Activated CD4-positive, alpha-beta T cell treated with anti-CD3 and anti-CD28 coated beads, Interleukin-2, amount 10 ng/mL, durations not matched to agents 7 days and 5 days (primary cell): ENCODE measurements around the gene HSD17B12. TPM values are rescaled to one million over a fixed set of nuclear protein-coding genes. Genes with fewer than 3 reads are reported as not detected.
A peak's percentile ranks its signal among the peaks of the same experiment; 100 is the strongest.
"Not testable (repeated sequence)": the region's sequence is repeated elsewhere in the genome, so short reads cannot be mapped to it uniquely, and the experiment has no call there.

Source experiments
- CTCF ChIA-PET: fragments of 350-600 bp; sonication (Branson Sonifier 250); formaldehyde crosslinking; loops from one replicate; lab custom pipeline; 2021; ENCODE audit warnings: antibody characterized with exemption; lab: Charles Lee
- POLR2A ChIA-PET: fragments of 350-600 bp; sonication (Branson Sonifier 250); formaldehyde crosslinking; loops from one replicate; lab custom pipeline; 2021; ENCODE audit warnings: antibody characterized with exemption; lab: Charles Lee
- DNase-seq: peaks from one replicate; pipeline ENCODE4 v3.0.0-alpha.2; 2020
- H3K27ac Mint-ChIP-seq: one replicate; pipeline ENCODE4 v1.8.0; 2021; ENCODE audit warnings: mild to moderate bottlenecking, moderate library complexity, mixed read lengths
- H3K27me3 Mint-ChIP-seq: one replicate; pipeline ENCODE4 v1.8.0; 2021; ENCODE audit warnings: mixed read lengths
- H3K36me3 Mint-ChIP-seq: one replicate; pipeline ENCODE4 v1.8.0; 2021; ENCODE audit warnings: low read depth, mixed read lengths
- H3K4me1 Mint-ChIP-seq: one replicate; pipeline ENCODE4 v1.8.0; 2021; ENCODE audit warnings: mixed read lengths
- H3K4me3 Mint-ChIP-seq: one replicate; pipeline ENCODE4 v1.8.0; 2021; ENCODE audit warnings: mild to moderate bottlenecking, moderate library complexity, mixed read lengths
- H3K9me3 Mint-ChIP-seq: one replicate; pipeline ENCODE4 v1.8.0; 2021; ENCODE audit warnings: mixed read lengths
- total RNA-seq, 2 experiments: library from RNA; stranded (reverse); gene quantifications; one replicate each; pipeline ENCODE4 v1.2.3, GENCODE V29; 2021

Gene HSD17B12
- total RNA-seq, 2 experiments from 2014 or later = 39.9 to 53.9 TPM

- DNase-seq, H3K4me1 Mint-ChIP-seq, H3K9me3 Mint-ChIP-seq, POLR2A ChIA-PET, H3K27ac Mint-ChIP-seq, H3K36me3 Mint-ChIP-seq, H3K4me3 Mint-ChIP-seq: not testable (repeated sequence)
- CTCF ChIA-PET = interaction anchor here (0.7 kb wide), 1 partner anchor 486 kb away, joined by 3 read pairs; no protein-coding TSS in a partner anchor
- peaks cover 15% of the 10 kb centered on the region for H3K27me3 Mint-ChIP-seq
Measured at GRCh38 chr11:43663018-43663417, 17.5 kb upstream of the HSD17B12 start.

- Mint-ChIP-seq H3K4me1 (no peaks in the 10 kb centered on the region), H3K27ac (no peak overlapping the region), H3K4me3 (no peak overlapping the region), H3K9me3 (no peaks in the 10 kb centered on the region), H3K36me3 (no peaks in the 10 kb centered on the region), H3K27me3 (peaks cover 13% of the 10 kb centered on the region)
- DNase-seq = no peak
- POLR2A ChIA-PET = no interaction called here
- CTCF ChIA-PET = no interaction called here
Measured at GRCh38 chr11:43664295-43664694, 16.2 kb upstream of the HSD17B12 start.

GRCh38 chr11:43671284-43671683, 9.3 kb upstream of the HSD17B12 start:
- DNase-seq, H3K4me3 Mint-ChIP-seq, H3K4me1 Mint-ChIP-seq, H3K27ac Mint-ChIP-seq, POLR2A ChIA-PET, H3K9me3 Mint-ChIP-seq, H3K36me3 Mint-ChIP-seq: not testable (repeated sequence)
- H3K27me3 Mint-ChIP-seq = peaks cover 16% of the 10 kb centered on the region
- CTCF ChIA-PET = interaction anchor here (1.9 kb wide), 1 partner anchor 9 kb away, joined by 5 read pairs; the partner anchor contains the start of gene HSD17B12

GRCh38 chr11:43674560-43674959, 6.0 kb upstream of the HSD17B12 start:
- Mint-ChIP-seq H3K4me1 (peaks cover 9% of the 10 kb centered on the region), H3K9me3 (peaks cover 6% of the 10 kb centered on the region), H3K27me3 (peaks cover 23% of the 10 kb centered on the region), H3K4me3 (no peak overlapping the region), H3K27ac (no peak overlapping the region), H3K36me3 (peaks cover under 1% of the 10 kb centered on the region)
- DNase-seq = no peak
- CTCF ChIA-PET = no interaction called here
- POLR2A ChIA-PET = no interaction called here

GRCh38 chr11:43676933-43677332, 3.6 kb upstream of the HSD17B12 start:
- no peak for DNase-seq
- ChIA-PET POLR2A (no interaction called here), CTCF (no interaction called here)
- Mint-ChIP-seq H3K27me3 (peaks cover 20% of the 10 kb centered on the region), H3K36me3 (peaks cover 8% of the 10 kb centered on the region), H3K4me3 (no peak overlapping the region), H3K4me1 (peaks cover 22% of the 10 kb centered on the region), H3K27ac (no peak overlapping the region), H3K9me3 (peaks cover 6% of the 10 kb centered on the region)

GRCh38 chr11:43681401-43681942, 934 bp downstream of the HSD17B12 start:
- peaks cover 8% of the 10 kb centered on the region for H3K27me3 Mint-ChIP-seq
- H3K4me3 Mint-ChIP-seq = peak overlapping the region; percentile 89
- H3K4me1 Mint-ChIP-seq = peaks cover 39% of the 10 kb centered on the region
- CTCF ChIA-PET = interaction anchor here (1.7 kb wide), 1 partner anchor 18 kb away, joined by 6 read pairs; no protein-coding TSS in a partner anchor
- H3K27ac Mint-ChIP-seq = peak overlapping the region; percentile 98
- peaks cover 42% of the 10 kb centered on the region for H3K36me3 Mint-ChIP-seq
- peaks cover 6% of the 10 kb centered on the region for H3K9me3 Mint-ChIP-seq
- POLR2A ChIA-PET = no interaction called here
- no peak for DNase-seq

- CTCF ChIA-PET, H3K9me3 Mint-ChIP-seq: not testable (repeated sequence)
Measured at GRCh38 chr11:43682081-43682480, 1.5 kb downstream of the HSD17B12 start.

GRCh38 chr11:43685440-43685839, 4.9 kb downstream of the HSD17B12 start:
- H3K4me3 Mint-ChIP-seq = no peak overlapping the region
- DNase-seq = no peak
- no peaks in the 10 kb centered on the region for H3K27me3 Mint-ChIP-seq
- H3K4me1 Mint-ChIP-seq = peaks cover 40% of the 10 kb centered on the region
- POLR2A ChIA-PET = no interaction called here
- no peak overlapping the region for H3K27ac Mint-ChIP-seq
- CTCF ChIA-PET = no interaction called here
- H3K36me3 Mint-ChIP-seq = peaks cover 48% of the 10 kb centered on the region
- no peaks in the 10 kb centered on the region for H3K9me3 Mint-ChIP-seq

More at GRCh38 chr11:43682081-43682480, 1.5 kb downstream of the HSD17B12 start:
- H3K4me1 Mint-ChIP-seq = peaks cover 40% of the 10 kb centered on the region
- H3K27me3 Mint-ChIP-seq, DNase-seq, POLR2A ChIA-PET: not testable (repeated sequence)
- H3K27ac Mint-ChIP-seq = peak overlapping the region; percentile 98
- H3K4me3 Mint-ChIP-seq = peak overlapping the region; percentile 89
- H3K36me3 Mint-ChIP-seq = peaks cover 42% of the 10 kb centered on the region

- Mint-ChIP-seq H3K9me3 (no peaks in the 10 kb centered on the region), H3K36me3 (peaks cover 48% of the 10 kb centered on the region), H3K4me1 (peaks cover 43% of the 10 kb centered on the region), H3K27ac (no peak overlapping the region), H3K27me3 (no peaks in the 10 kb centered on the region), H3K4me3 (no peak overlapping the region)
- POLR2A ChIA-PET = no interaction called here
- DNase-seq = no peak
- CTCF ChIA-PET = no interaction called here
Measured at GRCh38 chr11:43686207-43686606, 5.7 kb downstream of the HSD17B12 start.

GRCh38 chr11:43687120-43687791, 6.7 kb downstream of the HSD17B12 start:
- CTCF ChIA-PET = interaction anchor here (0.6 kb wide), 1 partner anchor 21 kb away, joined by 3 read pairs; no protein-coding TSS in a partner anchor
- H3K27me3 Mint-ChIP-seq = no peaks in the 10 kb centered on the region
- H3K27ac Mint-ChIP-seq = no peak overlapping the region
- H3K36me3 Mint-ChIP-seq = peaks cover 41% of the 10 kb centered on the region
- POLR2A ChIA-PET = interaction anchor here (0.5 to 0.6 kb wide), 2 partner anchors 113 to 402 kb away, joined by 3 read pairs; no protein-coding TSS in a partner anchor
- H3K9me3 Mint-ChIP-seq = no peaks in the 10 kb centered on the region
- no peak overlapping the region for H3K4me3 Mint-ChIP-seq
- no peak for DNase-seq
- peaks cover 35% of the 10 kb centered on the region for H3K4me1 Mint-ChIP-seq

GRCh38 chr11:43688394-43688793, 7.9 kb downstream of the HSD17B12 start:
- H3K27ac Mint-ChIP-seq = no peak overlapping the region
- no peaks in the 10 kb centered on the region for H3K9me3 Mint-ChIP-seq
- H3K27me3 Mint-ChIP-seq = no peaks in the 10 kb centered on the region
- DNase-seq = no peak
- H3K4me3 Mint-ChIP-seq = no peak overlapping the region
- peaks cover 34% of the 10 kb centered on the region for H3K36me3 Mint-ChIP-seq
- POLR2A ChIA-PET = no interaction called here
- CTCF ChIA-PET = no interaction called here
- peaks cover 26% of the 10 kb centered on the region for H3K4me1 Mint-ChIP-seq

- no peak for DNase-seq
- H3K4me1 Mint-ChIP-seq = peaks cover 22% of the 10 kb centered on the region
- POLR2A ChIA-PET = no interaction called here
Measured at GRCh38 chr11:43689167-43689566, 8.6 kb downstream of the HSD17B12 start.

GRCh38 chr11:43690929-43691725, 10.6 kb downstream of the HSD17B12 start:
- no peaks in the 10 kb centered on the region for H3K27me3 Mint-ChIP-seq

More at GRCh38 chr11:43689167-43689566, 8.6 kb downstream of the HSD17B12 start:
- H3K27ac Mint-ChIP-seq = no peak overlapping the region
- H3K36me3 Mint-ChIP-seq = peaks cover 29% of the 10 kb centered on the region
- no peaks in the 10 kb centered on the region for H3K9me3 Mint-ChIP-seq
- H3K27me3 Mint-ChIP-seq = no peaks in the 10 kb centered on the region
- CTCF ChIA-PET = no interaction called here
- no peak overlapping the region for H3K4me3 Mint-ChIP-seq

More at GRCh38 chr11:43690929-43691725, 10.6 kb downstream of the HSD17B12 start:
- H3K27ac Mint-ChIP-seq = no peak overlapping the region
- POLR2A ChIA-PET = no interaction called here
- no peak overlapping the region for H3K4me3 Mint-ChIP-seq
- H3K9me3 Mint-ChIP-seq = no peaks in the 10 kb centered on the region
- peaks cover 15% of the 10 kb centered on the region for H3K4me1 Mint-ChIP-seq
- CTCF ChIA-PET = no interaction called here
- no peak for DNase-seq
- peaks cover 15% of the 10 kb centered on the region for H3K36me3 Mint-ChIP-seq
